ENCODE data around the gene PRKCA.

Gene PRKCA

DNA sequence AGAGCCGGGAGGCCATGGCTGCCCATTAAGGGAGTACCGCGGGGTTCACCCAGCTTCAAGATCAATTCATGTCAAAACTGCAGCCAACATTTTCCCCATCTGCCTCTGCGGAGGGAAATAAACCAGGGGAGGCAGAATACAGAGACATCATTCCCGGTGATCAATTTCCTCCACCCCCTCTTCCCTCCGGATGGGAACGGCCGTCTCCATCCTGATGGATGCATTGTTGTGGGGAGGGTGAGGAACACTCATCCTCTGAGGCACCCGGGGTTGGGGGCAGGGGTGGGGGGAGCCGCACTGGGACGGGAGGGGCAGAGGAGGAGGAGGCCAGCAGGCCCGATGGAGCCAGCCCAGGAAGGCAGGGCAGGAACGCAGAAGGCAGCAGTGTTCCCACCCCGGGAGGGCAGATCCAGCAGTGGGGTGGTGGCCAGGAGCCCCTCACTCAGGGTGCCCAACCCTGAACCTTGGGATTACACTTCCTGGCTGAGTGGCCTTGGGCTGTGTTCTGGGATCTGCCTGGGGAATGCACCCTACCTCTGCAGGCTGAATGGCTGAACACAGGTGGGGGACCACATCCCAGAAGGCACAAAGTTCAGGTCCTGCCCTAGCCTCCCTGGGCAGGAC is 546.7 kb downstream of the PRKCA start:
- ChIA-PET CTCF (no interaction called here), POLR2A (no interaction called here)
- TF ChIP-seq, protein P1, sequence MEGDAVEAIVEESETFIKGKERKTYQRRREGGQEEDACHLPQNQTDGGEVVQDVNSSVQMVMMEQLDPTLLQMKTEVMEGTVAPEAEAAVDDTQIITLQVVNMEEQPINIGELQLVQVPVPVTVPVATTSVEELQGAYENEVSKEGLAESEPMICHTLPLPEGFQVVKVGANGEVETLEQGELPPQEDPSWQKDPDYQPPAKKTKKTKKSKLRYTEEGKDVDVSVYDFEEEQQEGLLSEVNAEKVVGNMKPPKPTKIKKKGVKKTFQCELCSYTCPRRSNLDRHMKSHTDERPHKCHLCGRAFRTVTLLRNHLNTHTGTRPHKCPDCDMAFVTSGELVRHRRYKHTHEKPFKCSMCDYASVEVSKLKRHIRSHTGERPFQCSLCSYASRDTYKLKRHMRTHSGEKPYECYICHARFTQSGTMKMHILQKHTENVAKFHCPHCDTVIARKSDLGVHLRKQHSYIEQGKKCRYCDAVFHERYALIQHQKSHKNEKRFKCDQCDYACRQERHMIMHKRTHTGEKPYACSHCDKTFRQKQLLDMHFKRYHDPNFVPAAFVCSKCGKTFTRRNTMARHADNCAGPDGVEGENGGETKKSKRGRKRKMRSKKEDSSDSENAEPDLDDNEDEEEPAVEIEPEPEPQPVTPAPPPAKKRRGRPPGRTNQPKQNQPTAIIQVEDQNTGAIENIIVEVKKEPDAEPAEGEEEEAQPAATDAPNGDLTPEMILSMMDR (IDR thresholded peaks at IDR 0.05; ENCODE audit: insufficient read depth, low read length, missing control alignments), result no peak

DNA sequence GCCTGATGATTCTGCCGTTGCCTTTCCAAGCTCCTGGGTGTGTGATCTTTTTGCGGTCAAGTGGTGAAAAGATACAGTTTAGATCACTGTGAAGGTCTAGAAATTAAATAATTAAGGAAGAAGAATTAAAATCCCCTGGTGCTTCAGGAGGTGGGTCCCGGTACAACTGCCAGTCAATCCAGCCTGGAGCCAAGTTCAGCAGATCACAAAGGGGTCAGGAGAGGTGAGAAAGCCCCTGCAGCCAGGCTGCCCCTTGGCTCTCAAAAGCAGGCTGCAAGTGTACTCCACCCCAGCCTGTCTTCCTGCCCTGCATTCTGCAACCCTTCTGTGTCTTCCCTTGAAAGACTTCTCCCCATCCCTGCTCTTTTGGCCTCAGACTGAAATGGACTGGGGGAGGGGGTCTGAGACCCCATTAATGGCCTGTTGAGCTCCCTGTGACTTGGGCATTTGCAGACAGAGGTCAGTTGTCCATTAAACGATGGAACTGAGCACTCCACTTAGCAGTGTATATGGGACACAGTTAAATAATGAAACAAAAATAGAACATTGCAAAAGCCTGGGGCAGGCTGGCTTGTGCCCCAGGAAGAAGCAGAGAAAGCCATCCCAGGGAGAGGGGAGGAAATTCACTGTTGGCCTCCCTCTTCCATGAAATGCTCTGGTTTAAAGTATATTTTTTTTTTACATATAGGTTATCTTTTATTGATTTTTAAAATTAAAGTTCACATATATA is 547.6 kb downstream of the PRKCA start:
- H3K4me3 ChIP-seq (ENCODE audit: low read depth, low read length), result no peak overlapping the region
- TF ChIP-seq, protein P1 (IDR thresholded peaks at IDR 0.05; ENCODE audit: insufficient read depth, low read length, missing control alignments), result no peak
- no peak for DNase-seq (ENCODE audit: low read depth, low spot score)
- POLR2A ChIA-PET, result no interaction called here
- CTCF ChIA-PET, result no interaction called here

More for the DNA sequence above, 546.7 kb downstream of the PRKCA start:
- DNase-seq (ENCODE audit: low read depth, low spot score), result no peak
- no peak overlapping the region for H3K4me3 ChIP-seq (ENCODE audit: low read depth, low read length)

DNA sequence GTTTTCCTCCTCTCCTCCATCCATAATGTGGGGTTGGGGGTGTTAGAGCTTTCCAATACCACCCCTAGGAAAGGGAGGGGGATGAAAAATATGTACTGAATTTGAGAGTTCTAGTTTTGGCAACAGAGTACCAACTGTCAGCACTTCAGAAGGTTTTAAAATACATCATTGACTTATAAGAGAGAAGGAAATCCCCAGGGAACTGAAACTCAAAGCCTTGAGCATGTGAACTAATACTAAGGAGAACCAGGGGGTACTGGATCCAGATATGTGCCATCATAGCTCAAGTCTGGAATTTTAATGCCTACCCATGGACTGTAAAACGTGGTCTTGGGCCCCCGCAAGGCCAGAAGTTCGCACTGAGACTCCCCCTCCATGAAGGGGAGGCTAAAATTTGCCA is 548.3 kb downstream of the PRKCA start:
- TF ChIP-seq, protein P1 (IDR thresholded peaks at IDR 0.05; ENCODE audit: insufficient read depth, low read length, missing control alignments), result no peak
- no peak for DNase-seq (ENCODE audit: low read depth, low spot score)
- ChIA-PET POLR2A (no interaction called here), CTCF (no interaction called here)
- H3K4me3 ChIP-seq (ENCODE audit: low read depth, low read length), result no peak overlapping the region

DNA sequence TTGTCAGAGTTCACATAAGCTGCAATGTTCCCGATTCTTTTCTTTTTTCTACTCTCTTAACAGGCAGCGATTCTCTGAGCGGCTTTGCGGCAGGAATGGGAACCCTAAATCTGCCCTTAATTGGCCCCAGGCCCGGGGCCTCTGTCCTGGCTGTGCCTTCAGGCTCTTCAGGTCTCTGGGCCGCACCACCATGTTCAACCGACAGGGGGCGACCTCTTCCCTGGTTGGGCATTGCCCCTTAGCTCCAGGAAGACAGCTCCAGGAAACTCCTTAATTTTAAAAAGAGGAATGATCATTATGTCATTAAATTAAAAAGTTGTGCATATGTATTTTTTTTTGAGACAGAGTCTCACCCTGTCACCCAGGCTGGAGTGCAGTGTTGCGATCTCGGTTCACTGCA is 552.8 kb downstream of the PRKCA start:
- no peak overlapping the region for H3K4me3 ChIP-seq (ENCODE audit: low read depth, low read length)
- CTCF ChIA-PET, result no interaction called here
- POLR2A ChIA-PET, result no interaction called here
- no peak for DNase-seq (ENCODE audit: low read depth, low spot score)
- TF ChIP-seq, protein P1 (IDR thresholded peaks at IDR 0.05; ENCODE audit: insufficient read depth, low read length, missing control alignments), result peak; percentile 5

DNA sequence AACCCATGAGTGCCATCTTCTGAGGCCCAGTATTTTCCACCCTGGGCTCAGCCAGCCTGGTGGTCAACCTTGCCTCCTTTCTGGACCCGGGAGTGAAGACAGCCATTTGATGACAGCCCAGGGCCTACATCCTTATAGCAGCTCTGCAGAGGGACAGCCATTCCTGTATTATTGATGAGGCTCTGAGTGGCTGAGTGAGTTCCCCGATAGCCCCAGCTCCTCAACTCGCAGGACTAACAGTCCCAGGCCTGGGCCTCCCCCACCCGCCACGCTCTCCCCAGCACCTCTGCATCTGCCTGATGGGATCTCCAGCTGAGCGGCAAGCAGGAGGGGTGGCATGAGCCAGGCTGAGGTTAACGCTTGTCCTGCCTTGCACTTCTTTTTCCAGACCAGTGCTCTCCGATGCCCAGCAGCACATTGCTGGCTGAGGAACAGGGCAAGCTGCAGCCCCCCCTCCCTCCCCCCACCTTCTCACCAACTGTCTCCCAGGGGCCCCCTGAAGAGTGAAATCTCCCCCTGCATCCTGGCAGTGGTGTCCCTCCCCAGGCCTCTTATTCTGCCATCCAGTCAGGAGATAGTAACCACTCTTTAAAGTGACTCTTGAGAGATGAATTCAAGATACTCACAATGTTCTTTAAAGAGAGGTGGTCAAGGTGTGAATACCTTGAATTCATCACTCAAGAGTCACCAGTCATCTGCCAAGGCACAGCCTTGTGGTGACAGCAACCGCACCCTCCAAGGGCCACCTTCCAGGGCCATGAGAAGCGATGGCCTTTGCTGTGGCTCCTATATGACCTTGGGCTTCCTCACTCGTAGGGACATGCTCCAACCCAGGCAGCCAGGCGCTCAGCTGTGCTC is 556.0 kb downstream of the PRKCA start:
- ChIA-PET CTCF (no interaction called here), POLR2A (no interaction called here)
- TF ChIP-seq, protein P1 (IDR thresholded peaks at IDR 0.05; ENCODE audit: insufficient read depth, low read length, missing control alignments), result no peak
- DNase-seq (ENCODE audit: low read depth, low spot score), result no peak
- no peak overlapping the region for H3K4me3 ChIP-seq (ENCODE audit: low read depth, low read length)

DNA sequence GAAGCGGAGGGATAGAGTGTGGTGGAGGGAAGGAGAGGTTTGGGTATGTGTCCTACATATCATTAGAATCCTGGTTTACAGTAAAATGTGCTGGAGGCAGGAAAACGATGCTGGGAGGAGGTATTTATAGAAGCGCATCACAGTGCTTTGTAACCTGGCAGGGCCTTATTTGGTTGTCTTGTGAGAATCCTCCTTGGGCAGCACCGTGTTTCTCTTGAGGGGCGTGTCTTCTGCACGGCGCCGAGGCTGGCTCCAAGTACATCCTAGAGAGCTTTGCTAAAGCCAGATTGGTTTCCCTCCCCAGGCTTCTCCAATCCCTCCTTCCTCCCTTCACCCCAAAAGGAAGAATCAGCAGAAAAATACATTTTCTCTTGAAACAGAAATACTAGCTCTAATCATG is 556.9 kb downstream of the PRKCA start:
- H3K4me3 ChIP-seq (ENCODE audit: low read depth, low read length), result no peak overlapping the region
- TF ChIP-seq, protein P1 (IDR thresholded peaks at IDR 0.05; ENCODE audit: insufficient read depth, low read length, missing control alignments), result no peak
- ChIA-PET POLR2A (no interaction called here), CTCF (no interaction called here)
- no peak for DNase-seq (ENCODE audit: low read depth, low spot score)
